Neural progenitor cell (in vitro differentiated cells): ENCODE measurements around the gene ASB8. TPM values are rescaled to one million over a fixed set of nuclear protein-coding genes. Genes with fewer than 3 reads are reported as not detected.

Source experiments
- DNase-seq: peaks from one replicate; pipeline ENCODE4 v3.0.0-alpha.2; 2016; ENCODE audit warnings: low spot score
- H2AFZ ChIP-seq: fragments of 200-600 bp; sonication (generic); replicated peaks from 2 replicates; pipeline ENCODE4 v1.6.1; 2016; ENCODE audit warnings: antibody characterized with exemption
- H3F3A ChIP-seq: fragments of 200-600 bp; sonication (generic); 2 replicates; pipeline ENCODE4 v1.6.1; 2016; ENCODE audit warnings: antibody characterized with exemption, low read depth
- H3K27ac ChIP-seq: fragments of 200-600 bp; sonication (generic); 2 replicates; pipeline ENCODE4 v1.5.1; 2016; ENCODE audit warnings: mild to moderate bottlenecking
- H3K27me3 ChIP-seq: fragments of 200-600 bp; sonication (generic); 2 replicates; pipeline ENCODE4 v1.6.1; 2016; ENCODE audit warnings: mild to moderate bottlenecking, moderate library complexity
- H3K36me3 ChIP-seq: fragments of 200-600 bp; sonication (generic); 2 replicates; pipeline ENCODE4 v1.5.1; 2016
- H3K4me1 ChIP-seq: fragments of 200-600 bp; sonication (generic); 2 replicates; pipeline ENCODE4 v1.6.1; 2016; ENCODE audit warnings: mixed run types
- H3K4me2 ChIP-seq: fragments of 200-600 bp; sonication (generic); 2 replicates; pipeline ENCODE4 v1.6.1; 2016
- H3K4me3 ChIP-seq: fragments of 200-600 bp; sonication (generic); 2 replicates; pipeline ENCODE4 v1.5.1; 2016
- H3K79me2 ChIP-seq: fragments of 200-600 bp; sonication (generic); 2 replicates; pipeline ENCODE4 v1.6.1; 2016; ENCODE audit warnings: low read depth
- H3K9ac ChIP-seq: fragments of 200-600 bp; sonication (generic); 2 replicates; pipeline ENCODE4 v1.6.1; 2016
- H3K9me3 ChIP-seq: fragments of 200-600 bp; sonication (generic); 2 replicates; pipeline ENCODE4 v1.5.1; 2016; ENCODE audit warnings: low read depth
- H4K20me1 ChIP-seq: fragments of 200-600 bp; sonication (generic); 2 replicates; pipeline ENCODE4 v1.6.1; 2016; ENCODE audit warnings: low read depth
- H3K27ac Mint-ChIP-seq: 3 replicates; pipeline ENCODE4 v1.8.0; 2021; ENCODE audit warnings: mixed read lengths
- H3K27me3 Mint-ChIP-seq: 2 replicates; pipeline ENCODE4 v1.8.0; 2022; ENCODE audit warnings: low read depth, mild to moderate bottlenecking, inconsistent platforms, moderate library complexity, mixed read lengths; ENCODE audit not compliant: insufficient read depth
- H3K36me3 Mint-ChIP-seq: 3 replicates; pipeline ENCODE4 v1.8.0; 2021; ENCODE audit warnings: mixed read lengths
- H3K4me1 Mint-ChIP-seq: 3 replicates; pipeline ENCODE4 v1.8.0; 2021; ENCODE audit warnings: mixed read lengths
- H3K4me3 Mint-ChIP-seq: 3 replicates; pipeline ENCODE4 v1.8.0; 2021; ENCODE audit warnings: mild to moderate bottlenecking, moderate library complexity, mixed read lengths
- H3K9me3 Mint-ChIP-seq: 3 replicates; pipeline ENCODE4 v1.8.0; 2020; ENCODE audit warnings: mixed read lengths
- EZH2 ChIP-seq: fragments of 200-600 bp; sonication (generic); IDR thresholded peaks from 2 replicates; pipeline ENCODE4 v1.6.1; 2017; ENCODE audit warnings: antibody characterized with exemption, mild to moderate bottlenecking, moderate library complexity
- EZH2phosphoT487 ChIP-seq: fragments of 200-600 bp; sonication (generic); IDR thresholded peaks from 2 replicates; pipeline ENCODE4 v1.6.1; 2017; ENCODE audit warnings: antibody characterized with exemption
- total RNA-seq: library from RNA; depleted of rRNA; stranded (reverse); fragments of >200 nt; gene quantifications from 2 replicates; pipeline ENCODE4 v1.2.3, GENCODE V29; 2015; ENCODE audit warnings: low replicate concordance
- TF ChIP-seq, protein P1 (sequence below): fragments of 200-600 bp; sonication (generic); IDR thresholded peaks from 2 replicates; pipeline ENCODE4 v1.5.1; 2017; ENCODE audit warnings: antibody characterized with exemption, mild to moderate bottlenecking

ASB8 gene
- total RNA-seq, 1 donor from 2014 or later = 4.2 TPM

DNA sequence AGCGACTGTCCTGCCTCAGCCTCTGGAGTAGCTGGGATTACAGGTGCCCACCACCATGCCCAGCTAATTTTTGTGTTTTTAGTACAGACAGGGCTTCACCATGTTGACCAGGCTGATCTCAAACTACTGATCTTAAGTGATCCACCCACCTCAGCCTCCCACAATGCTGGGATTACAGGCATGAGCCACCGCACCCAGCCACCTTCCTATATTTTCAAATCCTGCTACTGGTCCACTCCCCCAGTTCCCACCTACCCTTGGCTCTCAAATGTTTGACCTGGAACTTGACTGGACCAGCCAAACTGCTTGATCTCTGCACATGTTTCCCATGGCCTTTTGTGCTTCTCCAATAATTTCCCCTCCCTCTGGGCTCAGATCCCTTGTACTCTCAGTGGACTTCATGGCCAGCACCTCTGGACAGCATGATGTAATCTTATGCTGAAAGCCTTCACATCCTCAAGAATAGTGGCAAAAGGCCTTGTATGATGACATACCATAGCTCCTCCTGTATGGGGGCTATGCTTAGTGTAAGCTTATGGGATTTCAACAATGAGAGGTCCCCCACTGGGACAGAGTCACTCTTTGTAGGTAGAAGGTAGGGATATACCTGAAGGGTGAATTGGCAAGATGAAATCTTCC, 23.7 kb upstream of the ASB8 start:
- Histone ChIP-seq H3K4me2 (no peak overlapping the region), H3K36me3 (no peaks in the 10 kb centered on the region), H4K20me1 (no peaks in the 10 kb centered on the region), H3K27me3 (peaks cover 63% of the 10 kb centered on the region), H3K9ac (no peak overlapping the region), H3F3A (peaks cover 29% of the 10 kb centered on the region), H3K9me3 (no peaks in the 10 kb centered on the region), H2AFZ (no peak overlapping the region), H3K4me1 (peaks cover 40% of the 10 kb centered on the region), H3K79me2 (no peaks in the 10 kb centered on the region), H3K27ac (no peak overlapping the region), H3K4me3 (no peak overlapping the region)
- Mint-ChIP-seq H3K27ac (no peak overlapping the region), H3K9me3 (no peaks in the 10 kb centered on the region), H3K27me3 (peaks cover 9% of the 10 kb centered on the region), H3K4me3 (peak overlapping the region; percentile 2), H3K4me1 (peaks cover 42% of the 10 kb centered on the region), H3K36me3 (no peaks in the 10 kb centered on the region)
- DNase-seq = no peak
- TF ChIP-seq, protein P1, sequence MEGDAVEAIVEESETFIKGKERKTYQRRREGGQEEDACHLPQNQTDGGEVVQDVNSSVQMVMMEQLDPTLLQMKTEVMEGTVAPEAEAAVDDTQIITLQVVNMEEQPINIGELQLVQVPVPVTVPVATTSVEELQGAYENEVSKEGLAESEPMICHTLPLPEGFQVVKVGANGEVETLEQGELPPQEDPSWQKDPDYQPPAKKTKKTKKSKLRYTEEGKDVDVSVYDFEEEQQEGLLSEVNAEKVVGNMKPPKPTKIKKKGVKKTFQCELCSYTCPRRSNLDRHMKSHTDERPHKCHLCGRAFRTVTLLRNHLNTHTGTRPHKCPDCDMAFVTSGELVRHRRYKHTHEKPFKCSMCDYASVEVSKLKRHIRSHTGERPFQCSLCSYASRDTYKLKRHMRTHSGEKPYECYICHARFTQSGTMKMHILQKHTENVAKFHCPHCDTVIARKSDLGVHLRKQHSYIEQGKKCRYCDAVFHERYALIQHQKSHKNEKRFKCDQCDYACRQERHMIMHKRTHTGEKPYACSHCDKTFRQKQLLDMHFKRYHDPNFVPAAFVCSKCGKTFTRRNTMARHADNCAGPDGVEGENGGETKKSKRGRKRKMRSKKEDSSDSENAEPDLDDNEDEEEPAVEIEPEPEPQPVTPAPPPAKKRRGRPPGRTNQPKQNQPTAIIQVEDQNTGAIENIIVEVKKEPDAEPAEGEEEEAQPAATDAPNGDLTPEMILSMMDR = no peak

DNA sequence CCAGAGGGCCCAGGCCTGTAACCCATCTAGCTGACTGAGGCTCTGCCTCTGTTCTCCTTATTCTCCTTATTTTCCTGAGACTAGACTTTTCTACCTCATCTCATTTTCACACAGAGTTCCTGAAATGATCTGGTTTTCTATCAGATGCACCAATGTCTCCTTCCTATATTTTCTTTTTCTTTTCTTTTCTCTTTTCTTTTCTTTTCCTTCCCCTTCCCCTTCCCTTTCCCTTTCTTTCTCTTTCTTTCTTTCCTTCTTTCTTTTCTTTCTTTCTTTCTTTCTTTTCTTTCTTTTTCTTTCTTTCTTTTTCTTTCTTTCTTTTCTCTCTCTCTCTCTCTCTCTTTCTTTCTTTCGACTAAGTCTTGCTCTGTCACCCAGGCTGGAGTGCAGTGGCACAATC, 23.1 kb upstream of the ASB8 start:
- peaks cover 57% of the 10 kb centered on the region for H3K27me3 ChIP-seq

DNA sequence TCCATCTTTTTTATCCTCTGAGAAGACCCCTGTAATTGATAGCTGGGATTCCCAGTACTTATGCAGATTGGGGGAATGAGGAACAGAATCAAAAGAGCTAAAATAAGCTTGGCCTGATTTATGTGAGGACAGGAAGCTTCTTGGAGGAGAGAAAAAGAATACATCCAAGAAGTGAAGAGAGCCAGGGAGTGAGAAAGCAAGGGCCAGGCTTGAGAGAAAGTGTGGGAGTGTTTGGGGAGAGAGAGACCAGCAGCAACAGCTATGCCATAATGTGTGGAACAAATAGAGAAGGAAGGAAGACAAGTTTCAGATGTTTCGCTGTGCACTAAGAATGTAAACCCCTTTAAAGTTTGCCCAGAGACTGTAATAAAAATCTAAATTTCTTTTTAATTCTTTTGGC, 22.2 kb upstream of the ASB8 start:
- Histone ChIP-seq H3K9me3 (no peaks in the 10 kb centered on the region), H3K27ac (no peak overlapping the region), H3K4me2 (no peak overlapping the region), H3F3A (peaks cover 16% of the 10 kb centered on the region), H3K79me2 (no peaks in the 10 kb centered on the region), H3K27me3 (peaks cover 48% of the 10 kb centered on the region), H3K4me1 (peaks cover 36% of the 10 kb centered on the region), H4K20me1 (no peaks in the 10 kb centered on the region), H2AFZ (no peak overlapping the region), H3K36me3 (no peaks in the 10 kb centered on the region), H3K4me3 (no peak overlapping the region), H3K9ac (no peak overlapping the region)
- no peak for DNase-seq
- H3K27me3 Mint-ChIP-seq = peaks cover 4% of the 10 kb centered on the region
- peaks cover 37% of the 10 kb centered on the region for H3K4me1 Mint-ChIP-seq
- H3K9me3 Mint-ChIP-seq = no peaks in the 10 kb centered on the region
- no peak overlapping the region for H3K4me3 Mint-ChIP-seq
- no peaks in the 10 kb centered on the region for H3K36me3 Mint-ChIP-seq
- no peak for TF ChIP-seq EZH2phosphoT487
- TF ChIP-seq, protein P1 = no peak
- TF ChIP-seq EZH2 = no peak
- H3K27ac Mint-ChIP-seq = no peak overlapping the region

More for the DNA sequence above, 23.1 kb upstream of the ASB8 start:
- no peak overlapping the region for H3K4me3 ChIP-seq
- no peaks in the 10 kb centered on the region for H3K9me3 Mint-ChIP-seq
- no peak overlapping the region for H3K27ac ChIP-seq
- H3K79me2 ChIP-seq = no peaks in the 10 kb centered on the region
- H2AFZ ChIP-seq = no peak overlapping the region
- H4K20me1 ChIP-seq = no peaks in the 10 kb centered on the region
- no peak overlapping the region for H3K9ac ChIP-seq
- no peaks in the 10 kb centered on the region for H3K36me3 ChIP-seq
- H3K4me3 Mint-ChIP-seq = no peak overlapping the region
- H3K4me1 Mint-ChIP-seq = peaks cover 42% of the 10 kb centered on the region
- H3K9me3 ChIP-seq = no peaks in the 10 kb centered on the region
- H3F3A ChIP-seq = peaks cover 26% of the 10 kb centered on the region
- H3K27ac Mint-ChIP-seq = no peak overlapping the region
- no peaks in the 10 kb centered on the region for H3K36me3 Mint-ChIP-seq
- TF ChIP-seq EZH2 (no peak), EZH2phosphoT487 (no peak)
- TF ChIP-seq, protein P1 = no peak
- no peak overlapping the region for H3K4me2 ChIP-seq
- H3K4me1 ChIP-seq = peaks cover 41% of the 10 kb centered on the region
- DNase-seq = no peak
- H3K27me3 Mint-ChIP-seq = peaks cover 8% of the 10 kb centered on the region
